Activated B cell treated with CpG ODN at 0.5 μM for 24 hours (primary cell): Measurements from ENCODE around the gene SLC6A3. TPM values are rescaled to one million over a fixed set of nuclear protein-coding genes. Genes with fewer than 3 reads are reported as not detected.
"Not testable (repeated sequence)": the region's sequence is repeated elsewhere in the genome, so short reads cannot be mapped to it uniquely, and the experiment has no call there.

ENCODE experiments used
- ATAC-seq: fragments of 200-7000 bp; cut with Tn5 transposase; one replicate; pipeline ENCODE4 v1.10.0; 2021; ENCODE audit warnings: low read depth, mild to moderate bottlenecking, moderate library complexity
- CTCF ChIA-PET: fragments of 350-600 bp; sonication (Branson Sonifier 250); formaldehyde crosslinking; loops from one replicate; lab custom pipeline; 2021; ENCODE audit warnings: antibody characterized with exemption; lab: Charles Lee
- POLR2A ChIA-PET: fragments of 350-600 bp; sonication (Branson Sonifier 250); formaldehyde crosslinking; loops from one replicate; lab custom pipeline; 2021; ENCODE audit warnings: antibody characterized with exemption; lab: Charles Lee
- DNase-seq: peaks from one replicate; pipeline ENCODE4 v3.0.0; 2022
- H3K27ac Mint-ChIP-seq: one replicate; pipeline ENCODE4 v1.8.0; 2020; ENCODE audit warnings: mixed read lengths
- H3K27me3 Mint-ChIP-seq: one replicate; pipeline ENCODE4 v1.8.0; 2021; ENCODE audit warnings: mixed read lengths
- H3K36me3 Mint-ChIP-seq: one replicate; pipeline ENCODE4 v1.8.0; 2021; ENCODE audit warnings: low read depth, mixed read lengths
- H3K4me1 Mint-ChIP-seq: one replicate; pipeline ENCODE4 v1.8.0; 2021; ENCODE audit warnings: mixed read lengths
- H3K4me3 Mint-ChIP-seq: one replicate; pipeline ENCODE4 v1.8.0; 2020; ENCODE audit warnings: mild to moderate bottlenecking, mixed read lengths
- H3K9me3 Mint-ChIP-seq: one replicate; pipeline ENCODE4 v1.8.0; 2020; ENCODE audit warnings: mixed read lengths
- intact Hi-C: fragments of 100-400 bp; cut with micrococcal nuclease; formaldehyde crosslinking; loops from one replicate; pipeline ENCODE4 v1.15.1; 2024
- total RNA-seq: library from RNA; stranded (reverse); gene quantifications from 2 replicates; pipeline ENCODE4 v1.2.3, GENCODE V29; 2022
- TF ChIP-seq, protein P1 (sequence below): fragments of 200-600 bp; IDR thresholded peaks from one replicate; pipeline ENCODE4 v1.8.0; 2022; ENCODE audit warnings: antibody characterized with exemption, mild to moderate bottlenecking

SLC6A3 gene
- total RNA-seq, 1 donor from 2014 or later = 2.0 TPM

DNA sequence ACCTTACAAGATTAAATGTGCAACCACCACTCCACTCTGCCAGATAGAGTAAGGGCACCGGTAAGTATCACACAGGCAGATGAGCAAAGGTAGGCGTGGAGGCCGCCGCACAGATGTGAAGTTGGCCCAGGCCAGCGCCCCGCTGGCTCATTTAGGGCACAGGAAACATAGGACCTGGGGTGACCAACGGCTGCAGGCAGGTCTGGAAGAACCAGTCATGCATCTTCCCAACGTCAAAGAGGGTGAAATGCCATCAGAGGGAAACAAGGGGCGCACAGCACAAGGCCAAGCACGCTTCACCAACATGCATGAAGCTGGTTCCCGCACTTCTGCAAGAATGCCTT lies 31.7 kb upstream of the SLC6A3 start:
- Mint-ChIP-seq H3K4me1 (peaks cover 37% of the 10 kb centered on the region), H3K9me3 (no peaks in the 10 kb centered on the region), H3K36me3 (peaks cover 88% of the 10 kb centered on the region), H3K27me3 (no peaks in the 10 kb centered on the region), H3K4me3 (no peak overlapping the region), H3K27ac (peak overlapping the region; percentile 18)
- DNase-seq (no peak), ATAC-seq (no peak)
- ChIA-PET CTCF (no interaction called here), POLR2A (interaction anchor here (16.5 kb wide), 1 partner anchor 23 kb away, joined by 941 read pairs; no protein-coding TSS in a partner anchor)
- TF ChIP-seq, protein P1, sequence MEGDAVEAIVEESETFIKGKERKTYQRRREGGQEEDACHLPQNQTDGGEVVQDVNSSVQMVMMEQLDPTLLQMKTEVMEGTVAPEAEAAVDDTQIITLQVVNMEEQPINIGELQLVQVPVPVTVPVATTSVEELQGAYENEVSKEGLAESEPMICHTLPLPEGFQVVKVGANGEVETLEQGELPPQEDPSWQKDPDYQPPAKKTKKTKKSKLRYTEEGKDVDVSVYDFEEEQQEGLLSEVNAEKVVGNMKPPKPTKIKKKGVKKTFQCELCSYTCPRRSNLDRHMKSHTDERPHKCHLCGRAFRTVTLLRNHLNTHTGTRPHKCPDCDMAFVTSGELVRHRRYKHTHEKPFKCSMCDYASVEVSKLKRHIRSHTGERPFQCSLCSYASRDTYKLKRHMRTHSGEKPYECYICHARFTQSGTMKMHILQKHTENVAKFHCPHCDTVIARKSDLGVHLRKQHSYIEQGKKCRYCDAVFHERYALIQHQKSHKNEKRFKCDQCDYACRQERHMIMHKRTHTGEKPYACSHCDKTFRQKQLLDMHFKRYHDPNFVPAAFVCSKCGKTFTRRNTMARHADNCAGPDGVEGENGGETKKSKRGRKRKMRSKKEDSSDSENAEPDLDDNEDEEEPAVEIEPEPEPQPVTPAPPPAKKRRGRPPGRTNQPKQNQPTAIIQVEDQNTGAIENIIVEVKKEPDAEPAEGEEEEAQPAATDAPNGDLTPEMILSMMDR = no peak
- intact Hi-C loops = loop anchor here (5.0 kb wide), 1 partner anchor 310 kb away; no protein-coding TSS in a partner anchor

DNA sequence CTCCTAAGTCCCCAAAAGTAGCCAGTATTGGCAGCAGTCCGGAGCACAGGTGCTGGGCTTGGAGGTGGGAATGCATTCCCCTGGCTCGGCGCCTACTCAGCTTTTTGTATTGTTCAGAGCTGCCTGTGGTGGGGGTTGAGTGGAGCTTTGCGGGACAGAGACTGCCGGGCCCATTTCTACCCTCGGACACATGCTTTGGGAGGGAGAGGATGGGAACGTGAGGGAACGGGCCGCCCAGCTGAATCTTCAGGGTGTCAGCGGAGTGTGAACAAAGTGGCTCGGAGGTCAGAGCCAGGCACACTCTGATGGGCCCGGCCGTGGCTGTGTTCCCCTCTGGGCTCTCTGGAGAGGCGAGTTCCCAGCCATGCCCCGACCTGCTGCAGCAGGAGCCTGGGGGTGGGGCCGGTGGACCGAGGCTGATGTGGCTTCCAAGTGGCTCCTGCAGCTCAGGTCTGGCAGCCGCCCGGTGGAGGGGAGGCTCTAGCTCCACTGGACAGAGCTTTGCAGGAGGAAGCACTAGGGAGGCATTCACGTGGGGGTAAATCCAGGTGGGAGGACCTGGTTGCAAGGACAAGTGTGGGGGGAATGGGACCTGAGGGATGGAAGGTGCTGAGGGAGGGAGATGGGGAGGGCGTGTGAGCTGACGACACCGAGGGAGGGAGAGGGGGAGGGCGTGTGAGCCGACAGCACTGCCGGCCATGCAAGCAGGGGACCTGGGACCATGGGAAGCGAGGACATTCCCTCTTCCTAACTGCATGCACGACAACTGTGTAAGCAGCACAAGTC lies 31.1 kb upstream of the SLC6A3 start:
- TF ChIP-seq, protein P1 = no peak
- ChIA-PET CTCF (no interaction called here), POLR2A (interaction anchor here (0.5 to 1.2 kb wide), 2 partner anchors 28 to 118 kb away, joined by 3 read pairs; no protein-coding TSS in a partner anchor)
- Mint-ChIP-seq H3K9me3 (no peaks in the 10 kb centered on the region), H3K36me3 (peaks cover 89% of the 10 kb centered on the region), H3K4me1 (peaks cover 32% of the 10 kb centered on the region), H3K27me3 (no peaks in the 10 kb centered on the region), H3K4me3 (no peak overlapping the region), H3K27ac (peak overlapping the region; percentile 18)
- ATAC-seq (no peak), DNase-seq (no peak)
- intact Hi-C loops = loop anchor here (5.0 kb wide), 1 partner anchor 309 kb away; no protein-coding TSS in a partner anchor

DNA sequence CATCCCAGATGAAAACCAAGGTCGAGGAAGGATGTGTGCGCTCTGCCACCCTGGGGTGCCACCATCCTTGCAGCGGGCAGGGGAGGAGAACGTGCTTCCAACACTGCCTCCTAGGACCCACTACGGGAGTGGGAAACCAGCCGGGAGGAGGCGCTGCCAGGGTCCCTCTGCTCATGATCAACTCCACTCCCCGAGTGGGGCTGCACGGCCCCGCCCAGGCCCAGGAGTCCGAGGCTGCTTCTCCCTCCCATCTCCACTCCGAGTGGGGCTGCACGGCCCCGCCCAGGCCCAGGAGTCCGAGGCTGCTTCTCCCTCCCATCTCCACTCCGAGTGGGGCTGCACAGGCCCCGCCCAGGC lies 30.3 kb upstream of the SLC6A3 start:
- H3K27ac Mint-ChIP-seq, H3K27me3 Mint-ChIP-seq, ATAC-seq, H3K4me3 Mint-ChIP-seq, H3K9me3 Mint-ChIP-seq, DNase-seq, CTCF ChIA-PET: not testable (repeated sequence)
- Mint-ChIP-seq H3K36me3 (peaks cover 91% of the 10 kb centered on the region), H3K4me1 (peaks cover 25% of the 10 kb centered on the region)
- POLR2A ChIA-PET = interaction anchor here (0.5 to 1.5 kb wide), 3 partner anchors 14 to 119 kb away, joined by 3 to 4 read pairs (median 3); no protein-coding TSS in a partner anchor
- intact Hi-C loops = loop anchor here (5.0 kb wide), 1 partner anchor 308 kb away; no protein-coding TSS in a partner anchor

DNA sequence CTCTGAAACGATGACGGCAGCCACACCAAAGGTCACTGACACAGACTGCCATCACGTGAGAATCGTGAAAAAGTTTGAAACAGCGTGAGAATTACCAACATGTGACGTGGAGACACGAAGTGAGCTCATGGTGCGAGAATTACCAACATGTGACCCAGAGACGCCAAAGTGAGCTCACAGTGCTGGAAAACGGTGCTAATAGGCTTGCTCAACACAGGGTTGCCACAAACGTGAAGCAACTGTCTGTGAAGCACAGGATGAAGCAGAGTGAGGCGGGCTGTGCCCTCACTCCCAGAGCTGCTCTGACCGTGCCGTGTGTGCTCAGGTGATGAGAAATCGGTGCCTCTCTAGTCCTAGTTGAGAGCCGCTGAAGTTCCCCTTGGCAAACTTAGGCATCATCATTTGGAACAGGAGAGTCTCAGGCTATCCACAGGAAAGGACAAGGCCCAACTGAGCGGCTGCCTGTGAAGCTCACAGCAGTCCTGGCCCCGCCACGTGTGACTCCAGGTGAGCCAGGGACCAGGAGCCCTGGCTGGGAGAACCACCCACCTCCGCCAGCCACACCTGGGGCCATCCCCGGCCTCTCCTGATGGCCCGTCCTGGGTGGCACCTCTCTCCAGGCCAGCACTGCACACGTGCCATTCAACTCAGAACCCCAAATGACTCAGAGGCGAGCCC lies 29.8 kb upstream of the SLC6A3 start:
- ATAC-seq = no peak
- H3K36me3 Mint-ChIP-seq = peaks cover 91% of the 10 kb centered on the region
- no peak overlapping the region for H3K27ac Mint-ChIP-seq
- no peaks in the 10 kb centered on the region for H3K27me3 Mint-ChIP-seq
- no peak overlapping the region for H3K4me3 Mint-ChIP-seq
- no peaks in the 10 kb centered on the region for H3K9me3 Mint-ChIP-seq
- CTCF ChIA-PET = interaction anchor here (1.4 to 1.6 kb wide), 2 partner anchors 94 to 166 kb away, joined by 3 read pairs; no protein-coding TSS in a partner anchor
- intact Hi-C loops = loop anchor here (5.0 kb wide), 1 partner anchor 308 kb away; no protein-coding TSS in a partner anchor
- H3K4me1 Mint-ChIP-seq = peaks cover 25% of the 10 kb centered on the region
- POLR2A ChIA-PET = interaction anchor here (0.8 to 2.7 kb wide), 5 partner anchors 10 to 29 kb away, joined by 3 to 7 read pairs (median 4); no protein-coding TSS in a partner anchor
- no peak for DNase-seq
- TF ChIP-seq, protein P1 = no peak

DNA sequence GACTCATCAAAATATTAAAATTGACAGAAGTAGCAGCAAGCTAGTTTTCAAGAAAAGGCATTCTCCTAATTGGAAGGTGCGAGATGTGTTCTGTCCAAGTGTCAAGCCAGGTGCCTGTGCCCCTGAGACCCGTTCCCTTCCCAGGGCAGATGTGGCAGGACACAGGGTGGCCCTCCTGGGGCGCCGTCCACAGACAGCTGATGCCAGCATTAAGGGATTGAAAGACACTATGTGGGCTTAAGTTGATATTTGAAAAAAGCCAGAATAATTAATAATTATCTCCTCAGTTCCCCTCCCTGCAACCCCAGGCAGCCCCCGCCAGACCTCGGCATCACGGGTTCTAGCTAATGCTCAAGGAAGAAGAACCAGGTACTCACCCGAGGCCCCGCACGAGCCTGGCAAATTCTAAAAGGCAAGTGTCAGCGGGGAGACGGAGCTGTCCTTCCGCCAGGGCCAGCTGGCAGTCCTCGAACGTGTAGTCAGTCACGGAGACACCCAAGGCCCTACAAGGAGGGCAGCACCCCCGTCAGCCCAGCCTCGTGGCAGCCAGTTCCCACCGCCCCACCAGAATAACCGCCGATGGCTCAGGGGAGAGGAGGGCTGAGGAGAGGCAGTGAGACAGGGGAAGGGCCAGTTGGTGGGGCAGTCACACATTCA lies 29.1 kb upstream of the SLC6A3 start:
- H3K4me3 Mint-ChIP-seq = no peak overlapping the region
- H3K9me3 Mint-ChIP-seq = no peaks in the 10 kb centered on the region
- H3K27me3 Mint-ChIP-seq = no peaks in the 10 kb centered on the region
- CTCF ChIA-PET = interaction anchor here (1.4 to 1.6 kb wide), 2 partner anchors 94 to 166 kb away, joined by 3 read pairs; no protein-coding TSS in a partner anchor
- H3K27ac Mint-ChIP-seq = no peak overlapping the region
- POLR2A ChIA-PET = interaction anchor here (0.8 to 2.7 kb wide), 4 partner anchors 11 to 30 kb away, joined by 4 to 7 read pairs (median 4); no protein-coding TSS in a partner anchor
- no peak for ATAC-seq
- TF ChIP-seq, protein P1 = no peak
- intact Hi-C loops = no loop called here
- peaks cover 21% of the 10 kb centered on the region for H3K4me1 Mint-ChIP-seq
- peaks cover 91% of the 10 kb centered on the region for H3K36me3 Mint-ChIP-seq
- no peak for DNase-seq
